Fibroblast of pulmonary artery (primary cell): ENCODE measurements around the gene CKLF.

Source experiments
- DNase-seq: peaks from one replicate; pipeline ENCODE4 v3.0.0-alpha.2; 2010; ENCODE audit warnings: low read depth
- H3K4me3 ChIP-seq: replicated peaks from 2 replicates; pipeline ENCODE4 v1.5.1; 2011; ENCODE audit warnings: low read depth, mild to moderate bottlenecking, control low read depth, low read length, moderate library complexity
- TF ChIP-seq, protein P1 (sequence below): IDR thresholded peaks from 2 replicates; pipeline ENCODE4 v1.5.1; 2011; ENCODE audit warnings: mild to moderate bottlenecking, control low read depth, low read length, inconsistent platforms; ENCODE audit errors: missing control alignments

The CKLF gene

DNA sequence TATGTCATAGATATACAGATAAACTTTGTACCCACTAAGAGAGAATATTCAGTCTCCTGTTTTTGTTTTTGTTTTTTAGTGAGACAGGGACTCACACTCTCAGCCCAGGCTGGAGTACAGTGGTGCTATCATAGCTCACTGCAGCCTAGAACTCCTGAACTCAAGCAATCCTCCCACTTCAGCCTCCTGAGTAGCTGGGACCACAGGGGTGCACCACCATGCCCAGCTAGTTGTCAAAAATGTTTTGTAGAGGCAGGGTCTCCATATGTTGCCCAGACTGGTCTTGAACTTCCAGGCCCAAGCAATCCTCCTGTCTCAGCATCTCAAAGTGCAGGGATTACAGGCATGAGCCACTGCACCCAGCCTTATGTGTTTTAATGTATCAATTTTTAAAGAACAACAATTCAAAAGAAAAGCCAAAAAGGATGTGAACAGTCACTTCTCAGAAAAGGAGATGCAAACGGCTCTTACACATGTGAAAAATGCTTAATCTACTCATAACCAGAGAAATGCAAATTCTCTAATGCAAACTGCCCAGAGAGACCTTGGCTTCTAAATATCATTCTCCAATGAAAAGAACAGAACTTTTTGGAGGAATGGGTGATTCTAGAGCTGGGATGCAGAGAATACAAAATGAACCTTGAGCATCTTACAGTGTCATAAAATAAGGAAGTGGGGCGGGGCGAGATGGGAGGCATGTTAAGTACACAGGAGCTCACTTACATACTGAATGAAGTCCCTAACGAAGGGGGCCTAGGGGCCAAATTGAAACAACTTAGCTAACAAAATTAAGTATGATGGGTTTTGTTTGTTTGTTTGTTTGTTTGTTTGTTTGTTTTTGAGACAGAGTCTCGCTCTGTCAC is 44.8 kb downstream of the CKLF start:
- H3K4me3 ChIP-seq, result no peak overlapping the region
- DNase-seq, result no peak
- TF ChIP-seq, protein P1, sequence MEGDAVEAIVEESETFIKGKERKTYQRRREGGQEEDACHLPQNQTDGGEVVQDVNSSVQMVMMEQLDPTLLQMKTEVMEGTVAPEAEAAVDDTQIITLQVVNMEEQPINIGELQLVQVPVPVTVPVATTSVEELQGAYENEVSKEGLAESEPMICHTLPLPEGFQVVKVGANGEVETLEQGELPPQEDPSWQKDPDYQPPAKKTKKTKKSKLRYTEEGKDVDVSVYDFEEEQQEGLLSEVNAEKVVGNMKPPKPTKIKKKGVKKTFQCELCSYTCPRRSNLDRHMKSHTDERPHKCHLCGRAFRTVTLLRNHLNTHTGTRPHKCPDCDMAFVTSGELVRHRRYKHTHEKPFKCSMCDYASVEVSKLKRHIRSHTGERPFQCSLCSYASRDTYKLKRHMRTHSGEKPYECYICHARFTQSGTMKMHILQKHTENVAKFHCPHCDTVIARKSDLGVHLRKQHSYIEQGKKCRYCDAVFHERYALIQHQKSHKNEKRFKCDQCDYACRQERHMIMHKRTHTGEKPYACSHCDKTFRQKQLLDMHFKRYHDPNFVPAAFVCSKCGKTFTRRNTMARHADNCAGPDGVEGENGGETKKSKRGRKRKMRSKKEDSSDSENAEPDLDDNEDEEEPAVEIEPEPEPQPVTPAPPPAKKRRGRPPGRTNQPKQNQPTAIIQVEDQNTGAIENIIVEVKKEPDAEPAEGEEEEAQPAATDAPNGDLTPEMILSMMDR, result no peak

DNA sequence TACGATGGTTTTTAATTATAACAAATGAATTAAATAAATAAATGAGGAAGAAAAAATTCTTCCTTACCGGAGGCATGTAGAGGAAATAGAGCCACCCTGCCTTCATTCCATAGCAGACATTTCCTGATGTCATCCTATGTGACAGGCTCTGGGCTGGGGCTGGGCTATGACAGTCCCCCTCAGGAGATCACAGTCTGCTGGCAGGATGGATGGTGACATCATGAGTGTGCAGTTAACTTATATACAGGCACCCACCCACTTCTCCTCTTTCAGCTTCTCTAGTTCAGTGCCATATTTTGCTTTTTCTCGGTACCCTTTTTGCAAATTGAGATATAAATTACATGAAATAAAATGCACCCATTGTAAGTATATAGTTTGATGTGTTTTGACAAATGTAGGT is 45.7 kb downstream of the CKLF start:
- no peak overlapping the region for H3K4me3 ChIP-seq
- TF ChIP-seq, protein P1, result no peak
- no peak for DNase-seq

DNA sequence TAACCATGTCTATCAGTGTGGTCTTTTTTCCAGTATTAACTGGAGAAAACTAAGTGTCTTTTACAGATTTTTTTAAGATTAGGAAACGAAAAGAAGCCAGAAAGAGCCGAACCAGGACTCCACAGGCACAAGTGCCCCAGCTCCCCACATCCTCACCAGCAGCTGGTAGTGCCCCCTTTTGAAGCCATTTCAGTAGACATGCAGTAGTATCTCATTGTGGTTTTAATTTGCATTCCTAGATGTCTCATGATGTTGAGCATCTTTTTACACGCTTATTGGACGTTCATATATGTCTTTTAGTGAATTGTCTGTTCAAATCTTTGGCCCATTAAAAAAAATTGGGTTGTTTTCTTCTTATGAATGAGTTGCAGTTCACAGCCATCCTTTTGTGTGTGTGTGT is 47.4 kb downstream of the CKLF start:
- DNase-seq, result no peak
- TF ChIP-seq, protein P1, result no peak
- H3K4me3 ChIP-seq, result no peak overlapping the region

DNA sequence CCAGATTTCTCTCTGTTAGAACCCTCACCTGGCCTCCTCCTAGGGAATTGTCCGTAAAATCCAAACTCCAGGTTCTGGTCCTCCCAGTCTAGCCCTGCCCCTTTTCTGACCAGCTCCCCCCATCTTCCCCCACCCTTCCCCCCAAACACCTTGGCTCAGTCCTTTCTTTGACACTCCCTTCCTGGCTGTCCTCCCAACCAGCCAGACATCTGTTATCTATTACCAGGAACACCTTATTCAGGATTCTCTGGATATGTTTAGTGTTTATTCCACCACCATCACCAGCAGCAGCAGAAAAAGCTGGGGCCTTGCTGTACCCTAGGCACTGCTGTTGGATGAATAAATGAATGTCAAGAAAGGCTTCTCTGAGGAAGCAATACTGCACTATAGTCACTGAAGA is 48.1 kb downstream of the CKLF start:
- DNase-seq, result no peak
- TF ChIP-seq, protein P1, result no peak
- no peak overlapping the region for H3K4me3 ChIP-seq

DNA sequence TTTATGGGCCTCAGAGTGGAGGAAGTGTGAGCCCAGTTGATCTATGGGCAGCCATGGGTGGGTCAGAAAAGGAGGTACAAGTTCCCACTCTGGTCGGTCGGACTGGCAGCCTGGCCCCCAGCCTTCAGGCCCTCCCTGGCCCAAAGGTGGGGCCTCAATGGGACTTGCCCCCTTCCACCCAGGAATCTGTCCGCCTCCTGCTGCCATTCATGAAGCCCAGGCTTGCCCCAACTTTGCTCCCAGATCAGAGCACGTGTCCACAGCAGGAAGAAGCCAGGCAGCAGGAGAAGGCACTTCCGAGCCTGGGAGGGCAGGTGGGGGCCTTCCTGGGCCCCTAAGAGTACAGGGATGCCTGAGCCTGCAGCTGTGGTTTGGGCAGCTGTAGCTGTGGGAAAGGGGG is 49.1 kb downstream of the CKLF start:
- DNase-seq, result no peak
- TF ChIP-seq, protein P1, result no peak
- no peak overlapping the region for H3K4me3 ChIP-seq

DNA sequence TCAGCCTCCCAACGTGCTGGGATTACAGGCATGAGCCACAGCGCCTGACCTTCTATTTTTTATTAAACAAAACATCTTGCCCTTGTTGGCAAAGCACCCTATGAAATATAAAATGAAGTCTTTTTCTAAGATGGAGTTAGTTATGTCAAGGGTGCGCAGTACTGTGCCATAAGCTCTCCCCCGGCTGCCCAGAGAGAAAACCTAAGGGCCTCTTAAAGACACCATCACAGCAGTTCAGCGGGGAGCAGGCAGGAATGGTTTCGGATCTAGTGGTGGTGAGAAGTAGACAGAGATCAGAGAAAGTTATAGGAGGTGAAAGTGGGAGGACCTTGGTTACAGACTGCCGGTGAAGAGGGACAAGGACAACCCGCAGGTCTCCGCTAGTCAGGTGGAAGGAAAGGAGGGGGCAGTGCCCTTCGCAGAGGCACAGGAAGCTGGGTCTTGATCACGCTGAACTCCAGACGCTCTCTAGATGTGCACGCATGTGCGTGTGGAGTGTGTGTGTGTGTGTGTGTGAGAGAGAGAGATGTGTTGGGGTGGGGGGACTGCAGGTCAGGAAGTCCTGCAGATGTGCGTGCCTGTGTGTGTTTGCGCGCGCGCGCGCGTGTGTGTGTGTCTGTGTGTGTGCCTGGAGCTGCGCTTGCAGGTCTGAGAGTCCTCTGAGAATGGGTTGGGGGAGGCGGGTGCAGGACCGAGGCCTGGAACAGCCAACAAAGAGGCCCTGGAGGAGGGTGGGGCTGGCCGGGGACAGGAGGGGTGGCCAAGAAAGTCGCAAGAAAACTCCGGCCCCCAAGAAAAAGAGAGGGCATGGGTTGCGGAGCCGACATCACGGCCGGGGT is 51.4 kb downstream of the CKLF start:
- TF ChIP-seq, protein P1, result no peak
- peak; percentile 66 for DNase-seq
- H3K4me3 ChIP-seq, result peak overlapping the region; percentile 68
